Adrenal gland (tissue), 12 donors: Measurements from ENCODE around the gene PHTF1. TPM values are rescaled to one million over a fixed set of nuclear protein-coding genes. Genes with fewer than 3 reads are reported as not detected.

ENCODE experiments used
- DNase-seq, 7 donors: peaks; one replicate each; pipeline ENCODE4 v3.0.0-alpha.2; 2019 to 2020
- H3K27ac ChIP-seq, 5 donors: fragments of 200-600 bp; sonication (generic) in 4 of 5; 1 replicate in 3 of 5; 2 replicates in 2 of 5; pipeline versions ENCODE4 v1.5.1 to v1.8.0; 2016 to 2020; ENCODE audit warnings: mild to moderate bottlenecking in 1 of 5
- H3K27me3 ChIP-seq: fragments of 200-600 bp; 2 replicates; pipeline ENCODE4 v1.8.0; 2021
- H3K36me3 ChIP-seq, 2 donors: fragments of 200-600 bp; replicated peaks in 1 of 2; 1 replicate in 1 of 2; 2 replicates in 1 of 2; pipeline versions ENCODE4 v1.5.1 to v1.8.0; 2018 to 2022
- H3K4me1 ChIP-seq, 2 donors: fragments of 200-600 bp; replicated peaks in 1 of 2; 1 replicate in 1 of 2; 2 replicates in 1 of 2; pipeline versions ENCODE4 v1.5.1 to v1.8.0; 2018 to 2021
- H3K4me3 ChIP-seq, 4 donors: fragments of 200-600 bp; sonication (generic) in 3 of 4; one replicate each; pipeline ENCODE4 v1.5.1; 2016 to 2018
- H3K9me3 ChIP-seq, 3 donors: fragments of 200-600 bp; sonication (generic) in 1 of 3; replicated peaks in 1 of 3; 1 replicate in 2 of 3; 2 replicates in 1 of 3; pipeline versions ENCODE4 v1.5.1 to v1.8.0; 2016 to 2021
- POLR2A ChIP-seq, 2 donors: fragments of 450-650 bp; IDR thresholded peaks; one replicate each; pipeline ENCODE4 v1.6.1; 2017; ENCODE audit warnings: antibody characterized with exemption in 2 of 2, mild to moderate bottlenecking in 2 of 2, moderate library complexity in 1 of 2
- WGBS, 4 donors: extraction: QIAGEN DNeasy Blood & Tissue Kit in 2 of 4; methylation state at CpG; one replicate each; pipeline versions ENCODE4 v1.1.5 to v1.1.7; 2013 to 2017; 5-methylcytosine and 5-hydroxymethylcytosine counted together
- intact Hi-C, 2 donors: fragments of 100-400 bp; cut with DNase I; formaldehyde crosslinking; loops; one replicate each; pipeline versions ENCODE4 v1.14.1 to v1.15.0; 2022 to 2023
- polyA plus RNA-seq, 3 donors: library from polyadenylated mRNA; stranded (reverse); fragments of 200-250 nt in 2 of 3; fragments of 350-450 nt in 1 of 3; fragmentation: Illumina TruSeq in 1 of 3; extraction: RNeasy Lipid Tissue Mini Kit (QIAGEN cat#74804) in 1 of 3; gene quantifications; one replicate each; pipeline ENCODE4 v1.2.3, GENCODE V29; 2013 to 2014
- total RNA-seq, 9 donors: library from RNA; depleted of rRNA in 4 of 9; stranded (reverse); fragments of >200 nt in 4 of 9; fragments of 120-200 nt in 1 of 9; fragmentation: NEBNext Ultra II Directional in 1 of 9; extraction: Animal tissue kit (Norgen Biotek cat#: 25700) in 1 of 9; gene quantifications; one replicate each; pipeline versions ENCODE4 v1.1.0 to v1.2.4, GENCODE V29; 2013 to 2023
- TF ChIP-seq, protein P1 (sequence below), 6 experiments: fragments of 450-650 bp in 4 of 6; fragments of 200-600 bp in 2 of 6; sonication (generic) in 1 of 6; IDR thresholded peaks; 1 replicate in 5 of 6; 2 replicates in 1 of 6; pipeline versions ENCODE4 v1.5.1 to v1.8.0; 2016 to 2021; ENCODE audit warnings: antibody characterized with exemption in 6 of 6, mild to moderate bottlenecking in 2 of 6, moderate library complexity in 1 of 6
- donor health status: healthy with polysubstance abuse.
- donor health status: Bipolar disorder and iron deficiency.
- donor health status: DM: yes; HTN: yes; CAD: no.
- donor health status: DM: no; HTN: no; CAD: no.
- donor health status: DM: no; HTN: no; CAD: no.
- donor health status: DM: yes; HTN: yes; CAD: no.

Gene PHTF1
- total and polyA plus RNA-seq, 12 donors = 9.7 to 37.9 (median 20.2) TPM

DNA sequence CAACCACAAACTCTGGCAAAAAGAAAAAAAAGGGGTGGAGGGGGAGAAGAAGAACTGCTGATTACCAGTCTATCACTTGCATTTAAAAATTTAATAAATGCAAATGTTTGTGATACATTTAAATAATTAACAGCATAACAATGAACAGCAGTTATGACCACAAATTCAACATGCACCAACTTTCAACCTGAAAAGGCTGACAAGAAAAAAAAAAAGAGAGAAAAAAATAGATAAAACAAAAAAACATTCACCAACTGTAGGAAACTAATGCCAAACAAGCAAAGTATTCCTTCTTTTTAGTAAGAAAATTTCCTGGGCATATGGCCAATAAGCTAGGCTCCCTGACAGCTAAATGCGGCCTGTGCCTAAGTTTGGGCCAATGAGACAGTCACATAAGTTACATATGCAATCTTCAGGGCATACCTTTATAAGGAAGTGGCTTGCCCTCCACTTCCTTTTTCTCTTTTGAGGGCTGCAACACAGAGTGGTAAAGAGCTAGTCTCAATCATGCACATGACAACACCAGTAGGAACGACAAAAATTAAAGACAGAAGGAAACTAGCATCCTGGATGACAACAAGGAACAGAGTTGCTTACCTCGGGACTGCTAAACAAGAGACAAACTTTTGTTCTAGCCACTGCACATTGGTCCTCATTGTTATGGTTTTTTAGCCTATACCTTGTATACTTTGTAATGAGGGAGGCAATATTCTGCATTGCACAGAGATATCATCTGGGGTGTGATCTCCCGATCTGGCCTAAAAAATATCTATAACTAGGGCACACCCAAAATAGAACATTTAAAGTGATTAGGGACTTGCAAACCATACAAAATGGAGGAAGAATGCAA is 24.2 kb upstream of the PHTF1 start:
- H3K27me3 ChIP-seq = no peaks in the 10 kb centered on the region
- DNase-seq = peak; percentile 39 to 71 (median 49)
- peaks cover 12 to 58% of the 10 kb centered on the region in 2 donors for H3K4me1 ChIP-seq
- H3K9me3 ChIP-seq = no peaks in the 10 kb centered on the region
- WGBS, 4 donors = 26 to 30% (median 29%) methylated on average over 4 of the region's 4 CpGs
- TF ChIP-seq, protein P1, sequence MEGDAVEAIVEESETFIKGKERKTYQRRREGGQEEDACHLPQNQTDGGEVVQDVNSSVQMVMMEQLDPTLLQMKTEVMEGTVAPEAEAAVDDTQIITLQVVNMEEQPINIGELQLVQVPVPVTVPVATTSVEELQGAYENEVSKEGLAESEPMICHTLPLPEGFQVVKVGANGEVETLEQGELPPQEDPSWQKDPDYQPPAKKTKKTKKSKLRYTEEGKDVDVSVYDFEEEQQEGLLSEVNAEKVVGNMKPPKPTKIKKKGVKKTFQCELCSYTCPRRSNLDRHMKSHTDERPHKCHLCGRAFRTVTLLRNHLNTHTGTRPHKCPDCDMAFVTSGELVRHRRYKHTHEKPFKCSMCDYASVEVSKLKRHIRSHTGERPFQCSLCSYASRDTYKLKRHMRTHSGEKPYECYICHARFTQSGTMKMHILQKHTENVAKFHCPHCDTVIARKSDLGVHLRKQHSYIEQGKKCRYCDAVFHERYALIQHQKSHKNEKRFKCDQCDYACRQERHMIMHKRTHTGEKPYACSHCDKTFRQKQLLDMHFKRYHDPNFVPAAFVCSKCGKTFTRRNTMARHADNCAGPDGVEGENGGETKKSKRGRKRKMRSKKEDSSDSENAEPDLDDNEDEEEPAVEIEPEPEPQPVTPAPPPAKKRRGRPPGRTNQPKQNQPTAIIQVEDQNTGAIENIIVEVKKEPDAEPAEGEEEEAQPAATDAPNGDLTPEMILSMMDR (IDR thresholded peaks at IDR 0.05) = no peak
- TF ChIP-seq POLR2A (IDR thresholded peaks at IDR 0.05) = no peak
- no peaks in the 10 kb centered on the region for H3K36me3 ChIP-seq
- H3K27ac ChIP-seq = peak overlapping the region in 3 of 5 donors; percentile 29 to 48 (median 36)
- no peak overlapping the region for H3K4me3 ChIP-seq
- intact Hi-C loops = no loop called here

DNA sequence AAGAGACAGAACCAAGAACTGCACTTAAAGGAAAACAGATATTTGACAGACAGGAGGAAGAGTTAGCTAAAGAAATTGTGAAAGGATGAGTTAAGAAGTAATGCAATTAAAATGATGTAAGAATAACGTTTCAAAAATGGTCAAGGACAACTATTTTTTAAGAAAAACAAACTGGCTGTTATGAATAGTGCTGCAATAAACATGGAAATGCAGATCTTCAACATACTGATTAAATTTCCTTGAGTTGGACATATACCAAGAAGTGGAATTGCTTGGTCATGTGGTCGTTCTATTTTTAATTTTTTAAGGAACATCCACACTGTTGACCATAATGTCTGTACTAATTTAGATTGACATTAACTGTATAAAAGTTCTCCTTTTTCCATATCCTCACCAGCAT is 23.1 kb upstream of the PHTF1 start:
- Histone ChIP-seq H3K27me3 (no peaks in the 10 kb centered on the region), H3K4me1 (peaks cover 12 to 54% of the 10 kb centered on the region in 2 donors), H3K9me3 (no peaks in the 10 kb centered on the region), H3K36me3 (no peaks in the 10 kb centered on the region), H3K27ac (peak overlapping the region in 2 of 5 donors; percentile 29 to 36), H3K4me3 (no peak overlapping the region)
- intact Hi-C loops = no loop called here
- whole genome bisulfite sequencing, 4 donors = 14 to 25% (median 16%) methylated on average over 2 of the region's 2 CpGs
- DNase-seq = no peak
- TF ChIP-seq, protein P1 (IDR thresholded peaks at IDR 0.05) = no peak
- no peak for TF ChIP-seq POLR2A (IDR thresholded peaks at IDR 0.05)

DNA sequence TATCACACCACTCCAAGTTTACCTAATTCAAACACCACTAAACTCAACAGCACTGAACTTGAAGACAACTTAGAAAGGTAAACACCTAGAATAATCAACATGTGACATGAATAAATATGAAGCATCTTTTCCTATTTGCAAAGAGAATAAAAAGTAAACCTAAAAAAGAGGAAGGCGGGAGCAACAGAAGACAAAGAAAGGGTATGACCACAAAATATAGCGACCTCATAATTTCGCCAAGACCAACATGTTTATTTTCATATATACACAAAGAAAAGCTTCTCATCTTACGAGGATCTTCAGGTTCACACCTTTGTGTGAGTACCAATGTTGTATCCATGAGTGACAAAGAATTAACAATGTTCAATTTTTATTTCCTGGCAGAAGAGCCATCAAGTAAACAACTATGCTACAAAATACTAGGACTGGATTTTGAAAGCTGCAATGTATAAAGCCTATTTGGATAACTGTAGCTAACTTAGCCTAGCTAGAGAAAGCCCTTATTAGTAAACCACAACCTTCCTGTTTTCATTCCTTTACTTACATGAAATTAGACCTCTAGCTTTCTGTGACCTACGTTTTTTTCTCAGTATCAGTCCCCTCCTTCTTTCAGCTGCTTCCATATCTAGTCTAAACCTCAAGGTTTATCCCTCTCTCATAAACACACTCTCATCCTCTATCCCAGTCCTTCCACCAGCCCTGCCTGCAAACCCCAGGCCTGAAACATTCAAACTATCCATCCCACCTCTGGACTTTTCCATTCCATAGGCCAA is 21.3 kb upstream of the PHTF1 start:
- 77 to 87% (median 80%) methylated on average over 5 of the region's 5 CpGs for WGBS, 4 donors
- no peak for DNase-seq
- H3K4me1 ChIP-seq = peaks cover 12 to 46% of the 10 kb centered on the region in 2 donors
- no peak overlapping the region for H3K27ac ChIP-seq
- no peaks in the 10 kb centered on the region for H3K27me3 ChIP-seq
- peaks cover 0 to 9% of the 10 kb centered on the region in 2 donors for H3K36me3 ChIP-seq
- H3K4me3 ChIP-seq = no peak overlapping the region
- H3K9me3 ChIP-seq = no peaks in the 10 kb centered on the region
- TF ChIP-seq POLR2A (IDR thresholded peaks at IDR 0.05) = no peak
- TF ChIP-seq, protein P1 (IDR thresholded peaks at IDR 0.05) = no peak
- intact Hi-C loops = no loop called here

DNA sequence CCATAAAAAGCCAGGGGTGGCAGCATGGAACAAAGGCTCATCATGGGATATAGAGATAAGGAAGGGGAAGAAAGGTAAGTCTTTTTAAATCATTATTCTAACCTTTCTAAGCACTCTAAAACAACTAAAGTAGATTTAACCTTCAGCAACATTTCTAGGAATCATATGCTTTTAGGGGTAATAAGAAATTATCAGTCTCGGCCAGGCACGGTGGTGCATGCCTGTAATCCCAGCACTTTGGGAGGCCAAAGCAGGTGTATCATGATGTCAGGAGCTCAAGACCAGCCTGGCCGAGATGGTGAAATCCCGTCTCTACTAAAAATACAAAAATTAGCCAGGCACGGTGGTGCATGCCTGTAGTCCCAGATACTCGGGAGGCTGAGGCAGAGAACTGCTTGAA is 20.3 kb upstream of the PHTF1 start:
- no peak overlapping the region for H3K4me3 ChIP-seq
- peaks cover 0 to 16% of the 10 kb centered on the region in 2 donors for H3K36me3 ChIP-seq
- intact Hi-C loops = no loop called here
- 95 to 99% (median 98%) methylated on average over 5 to 6 of the region's 6 CpGs for WGBS, 4 donors
- H3K9me3 ChIP-seq = no peaks in the 10 kb centered on the region
- TF ChIP-seq, protein P1 (IDR thresholded peaks at IDR 0.05) = no peak
- H3K27me3 ChIP-seq = no peaks in the 10 kb centered on the region
- no peak for DNase-seq
- no peak overlapping the region for H3K27ac ChIP-seq
- H3K4me1 ChIP-seq = peaks cover 12 to 41% of the 10 kb centered on the region in 2 donors
